ACC112 (cell line): ENCODE data around the gene ADAMTS17.
"Not testable (repeated sequence)": the region's sequence is repeated elsewhere in the genome, so short reads cannot be mapped to it uniquely, and the experiment has no call there.

Source experiments
- H2AFZ ChIP-seq: fragments of 200-600 bp; sonication (generic); one replicate; pipeline ENCODE4 v1.6.0; 2017; ENCODE audit warnings: antibody characterized with exemption, low read length; ENCODE audit not compliant: unreplicated experiment
- H3K27ac ChIP-seq: fragments of 200-600 bp; sonication (generic); 2 replicates; pipeline ENCODE4 v1.5.1; 2014; ENCODE audit warnings: low read depth, mild to moderate bottlenecking, antibody characterized with exemption, low read length, moderate library complexity
- H3K27me3 ChIP-seq: fragments of 200-600 bp; sonication (generic); 2 replicates; pipeline ENCODE4 v1.6.1; 2014; ENCODE audit warnings: mild to moderate bottlenecking, antibody characterized with exemption, low read length, moderate library complexity, mixed read lengths; ENCODE audit not compliant: insufficient read depth
- H3K36me3 ChIP-seq: fragments of 200-600 bp; sonication (generic); 2 replicates; pipeline ENCODE4 v1.6.1; 2016; ENCODE audit warnings: mild to moderate bottlenecking, antibody characterized with exemption, low read length, moderate library complexity, mixed read lengths; ENCODE audit not compliant: insufficient read depth
- H3K4me1 ChIP-seq: fragments of 200-600 bp; sonication (generic); one replicate; pipeline ENCODE4 v1.6.1; 2016; ENCODE audit warnings: low read length, mixed read lengths; ENCODE audit not compliant: insufficient read depth, unreplicated experiment, control insufficient read depth
- H3K4me3 ChIP-seq: fragments of 200-600 bp; sonication (generic); 2 replicates; pipeline ENCODE4 v1.5.1; 2014; ENCODE audit warnings: mild to moderate bottlenecking, low read depth, low read length
- H3K79me2 ChIP-seq: fragments of 200-600 bp; sonication (generic); one replicate; pipeline ENCODE4 v1.6.0; 2016; ENCODE audit warnings: low read length; ENCODE audit not compliant: control insufficient read depth, unreplicated experiment, insufficient read depth

The ADAMTS17 gene

GRCh38 chr15:100094127-100094510 lies 247.7 kb downstream of the ADAMTS17 start:
- H3K4me3 ChIP-seq, result no peak overlapping the region
- H3K4me1 ChIP-seq, result no peaks in the 10 kb centered on the region
- H2AFZ ChIP-seq, result no peak overlapping the region
- H3K27ac ChIP-seq, result no peak overlapping the region
- H3K79me2 ChIP-seq, result no peaks in the 10 kb centered on the region
- H3K36me3 ChIP-seq, result no peaks in the 10 kb centered on the region
- no peaks in the 10 kb centered on the region for H3K27me3 ChIP-seq

GRCh38 chr15:100093211-100094126 lies 248.3 kb downstream of the ADAMTS17 start:
- Histone ChIP-seq H3K4me3 (no peak overlapping the region), H3K27me3 (no peaks in the 10 kb centered on the region), H3K4me1 (no peaks in the 10 kb centered on the region), H2AFZ (no peak overlapping the region), H3K79me2 (no peaks in the 10 kb centered on the region), H3K36me3 (no peaks in the 10 kb centered on the region), H3K27ac (no peak overlapping the region)

GRCh38 chr15:100092034-100092433 lies 249.7 kb downstream of the ADAMTS17 start:
- Histone ChIP-seq H2AFZ (no peak overlapping the region), H3K27me3 (no peaks in the 10 kb centered on the region), H3K79me2 (no peaks in the 10 kb centered on the region), H3K36me3 (no peaks in the 10 kb centered on the region), H3K4me3 (no peak overlapping the region), H3K27ac (no peak overlapping the region), H3K4me1 (no peaks in the 10 kb centered on the region)

- H3K36me3 ChIP-seq, result no peaks in the 10 kb centered on the region
- H3K79me2 ChIP-seq, result no peaks in the 10 kb centered on the region
- no peaks in the 10 kb centered on the region for H3K27me3 ChIP-seq
- H3K4me3 ChIP-seq, result no peak overlapping the region
- no peak overlapping the region for H3K27ac ChIP-seq
- no peaks in the 10 kb centered on the region for H3K4me1 ChIP-seq
- H2AFZ ChIP-seq, result no peak overlapping the region
Observed at GRCh38 chr15:100090411-100090810, 251.4 kb downstream of the ADAMTS17 start.

- not testable (repeated sequence) for H3K4me1 ChIP-seq, H3K27me3 ChIP-seq, H3K4me3 ChIP-seq, H3K27ac ChIP-seq, H3K36me3 ChIP-seq, H2AFZ ChIP-seq, H3K79me2 ChIP-seq
Observed at GRCh38 chr15:100084042-100084821, 257.5 kb downstream of the ADAMTS17 start.

GRCh38 chr15:100083572-100083971 lies 258.2 kb downstream of the ADAMTS17 start:
- H3K79me2 ChIP-seq, result no peaks in the 10 kb centered on the region
- H3K27me3 ChIP-seq, result no peaks in the 10 kb centered on the region
- no peak overlapping the region for H3K27ac ChIP-seq
- H3K4me3 ChIP-seq, result no peak overlapping the region
- H3K4me1 ChIP-seq, result no peaks in the 10 kb centered on the region
- H3K36me3 ChIP-seq, result no peaks in the 10 kb centered on the region
- no peak overlapping the region for H2AFZ ChIP-seq

- no peaks in the 10 kb centered on the region for H3K36me3 ChIP-seq
- H3K79me2 ChIP-seq, result no peaks in the 10 kb centered on the region
- no peak overlapping the region for H2AFZ ChIP-seq
- no peak overlapping the region for H3K4me3 ChIP-seq
- no peak overlapping the region for H3K27ac ChIP-seq
- no peaks in the 10 kb centered on the region for H3K4me1 ChIP-seq
- H3K27me3 ChIP-seq, result no peaks in the 10 kb centered on the region
Observed at GRCh38 chr15:100082761-100083402, 258.9 kb downstream of the ADAMTS17 start.

GRCh38 chr15:100081454-100081853 lies 260.3 kb downstream of the ADAMTS17 start:
- Histone ChIP-seq H3K36me3 (no peaks in the 10 kb centered on the region), H3K4me3 (no peak overlapping the region), H3K27me3 (no peaks in the 10 kb centered on the region), H3K27ac (no peak overlapping the region), H3K4me1 (no peaks in the 10 kb centered on the region), H3K79me2 (no peaks in the 10 kb centered on the region), H2AFZ (no peak overlapping the region)

GRCh38 chr15:100078511-100079220 lies 263.1 kb downstream of the ADAMTS17 start:
- H3K27me3 ChIP-seq, result no peaks in the 10 kb centered on the region
- no peaks in the 10 kb centered on the region for H3K4me1 ChIP-seq
- H3K79me2 ChIP-seq, result no peaks in the 10 kb centered on the region
- H3K4me3 ChIP-seq, result no peak overlapping the region
- H3K36me3 ChIP-seq, result no peaks in the 10 kb centered on the region
- H3K27ac ChIP-seq, result no peak overlapping the region
- no peak overlapping the region for H2AFZ ChIP-seq

GRCh38 chr15:100075229-100075628 lies 266.5 kb downstream of the ADAMTS17 start:
- no peak overlapping the region for H2AFZ ChIP-seq
- no peaks in the 10 kb centered on the region for H3K4me1 ChIP-seq
- no peaks in the 10 kb centered on the region for H3K27me3 ChIP-seq
- H3K79me2 ChIP-seq, result no peaks in the 10 kb centered on the region
- H3K4me3 ChIP-seq, result no peak overlapping the region
- H3K36me3 ChIP-seq, result no peaks in the 10 kb centered on the region
- H3K27ac ChIP-seq, result no peak overlapping the region
